Myocyte (in vitro differentiated cells): ENCODE results near the gene ZBTB38. TPM values are rescaled to one million over a fixed set of nuclear protein-coding genes. Genes with fewer than 3 reads are reported as not detected.

Source experiments
- DNase-seq: peaks from one replicate; pipeline ENCODE4 v3.0.0-alpha.2; 2012; ENCODE audit warnings: low read depth
- total RNA-seq: library from RNA; depleted of rRNA; stranded (reverse); fragments of >200 nt; gene quantifications from 2 replicates; pipeline ENCODE4 v1.2.3, GENCODE V29; 2014

ZBTB38 gene
- total RNA-seq, 1 donor from 2014 or later: 108 TPM

DNA sequence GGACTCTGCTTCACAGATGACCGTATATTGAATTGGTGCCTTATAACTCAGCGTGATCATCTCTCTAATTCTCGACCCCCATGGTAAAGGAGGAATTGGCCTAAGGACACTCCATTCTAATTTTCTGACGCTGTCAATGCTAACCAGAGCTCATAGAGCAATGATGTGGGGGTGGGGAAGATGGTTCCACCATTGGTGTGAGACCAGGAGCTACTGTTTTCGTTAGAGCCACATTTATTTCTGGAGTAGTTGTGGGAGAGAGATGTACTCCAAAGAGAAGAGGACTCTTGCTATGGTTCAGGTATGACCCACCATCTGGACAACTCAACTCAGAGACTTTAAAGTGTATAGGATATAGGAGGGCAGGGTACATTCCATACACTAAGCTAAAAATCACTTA lies 16.3 kb downstream of the ZBTB38 start:
- no peak for DNase-seq

DNA sequence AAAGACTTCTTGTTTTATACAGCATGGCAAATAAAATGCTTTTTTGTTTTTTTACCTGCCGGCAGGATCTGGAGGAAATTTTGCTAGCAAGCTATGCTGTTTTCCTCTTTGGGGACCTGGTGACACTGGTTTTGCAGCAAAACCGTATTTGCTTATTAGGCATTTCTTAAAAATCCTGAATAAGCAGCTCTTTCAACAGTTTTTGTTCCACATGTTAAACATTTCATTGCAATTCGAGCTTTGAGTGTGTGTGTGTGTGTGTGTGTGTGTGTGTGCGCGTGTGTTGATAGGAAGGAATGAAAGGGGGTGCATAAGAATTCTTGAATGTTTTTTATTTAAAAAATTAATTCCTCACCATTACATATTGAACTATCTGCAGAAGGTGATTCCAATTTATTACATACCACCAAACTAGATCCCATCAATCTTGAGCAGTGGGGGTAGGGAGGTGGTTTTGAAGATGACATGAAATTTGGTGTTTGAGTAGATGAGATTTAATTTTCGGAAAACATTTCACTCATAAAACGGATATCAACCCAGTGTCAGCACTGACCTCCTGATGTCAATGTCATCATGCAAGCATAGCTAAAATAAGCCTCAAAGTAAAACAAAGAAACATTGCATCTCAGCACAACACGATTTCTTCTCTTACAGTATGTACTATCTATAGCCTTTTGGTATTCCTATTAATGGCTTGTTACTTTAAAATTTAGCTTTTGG lies 17.3 kb downstream of the ZBTB38 start:
- no peak for DNase-seq

DNA sequence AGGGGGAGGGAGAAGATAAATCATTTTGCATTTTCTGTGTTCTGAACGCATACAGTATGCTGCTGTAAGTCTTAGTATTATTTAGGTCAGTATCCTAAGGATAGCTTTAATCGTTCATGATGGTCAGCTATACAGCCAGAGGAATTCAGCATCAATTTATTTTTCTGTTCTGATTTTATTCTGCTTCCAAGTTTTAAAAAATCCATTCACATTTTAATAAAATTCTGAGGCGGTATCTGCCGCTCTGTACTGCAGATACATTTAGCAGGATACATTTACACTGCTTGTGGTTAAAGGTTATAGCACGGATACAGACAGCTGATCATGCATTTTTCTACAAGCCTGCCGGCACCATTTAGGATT lies 17.8 kb downstream of the ZBTB38 start:
- no peak for DNase-seq

DNA sequence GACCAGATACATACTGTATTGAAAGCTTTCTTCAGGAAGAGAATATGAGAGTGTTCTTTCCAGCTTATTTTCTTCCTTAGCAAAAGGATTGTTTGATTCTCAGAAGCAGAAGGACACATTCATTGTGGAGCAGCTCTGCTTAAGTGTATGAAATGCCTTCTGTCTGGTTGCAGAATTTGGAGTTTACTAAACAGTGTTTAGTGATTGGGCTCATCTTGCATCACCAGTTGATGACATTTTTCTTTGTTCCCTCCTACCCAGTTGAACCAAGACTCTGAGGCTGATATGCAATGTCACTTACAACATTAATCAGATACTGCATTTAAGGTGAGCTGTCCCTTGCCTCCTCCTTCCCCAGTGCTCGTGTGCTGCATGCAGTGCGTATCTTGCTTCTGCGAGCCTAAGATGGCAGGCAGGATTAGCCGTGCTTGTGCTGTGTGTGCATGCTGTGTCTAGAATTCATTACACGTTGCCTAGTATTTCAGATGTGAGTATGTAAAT lies 18.4 kb downstream of the ZBTB38 start:
- DNase-seq: no peak

DNA sequence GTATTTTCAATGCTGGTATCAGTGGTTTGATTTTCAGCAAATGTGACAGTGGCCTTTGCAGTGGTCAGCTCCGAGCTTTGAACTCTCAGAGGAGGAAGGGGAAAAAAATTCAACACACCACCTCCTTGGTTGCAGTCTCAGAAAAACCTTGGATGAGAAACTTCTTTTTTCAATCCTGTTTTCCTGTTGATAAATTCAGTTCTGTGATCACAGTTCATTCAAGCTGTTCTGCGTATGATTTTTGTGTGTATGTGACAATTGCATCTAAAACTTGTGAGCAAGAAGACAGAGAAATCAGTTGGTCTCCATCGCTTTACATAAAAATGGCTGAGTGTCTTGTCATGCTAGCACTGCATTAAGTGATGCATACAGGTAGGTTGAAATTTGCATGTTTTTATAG lies 19.2 kb downstream of the ZBTB38 start:
- no peak for DNase-seq

DNA sequence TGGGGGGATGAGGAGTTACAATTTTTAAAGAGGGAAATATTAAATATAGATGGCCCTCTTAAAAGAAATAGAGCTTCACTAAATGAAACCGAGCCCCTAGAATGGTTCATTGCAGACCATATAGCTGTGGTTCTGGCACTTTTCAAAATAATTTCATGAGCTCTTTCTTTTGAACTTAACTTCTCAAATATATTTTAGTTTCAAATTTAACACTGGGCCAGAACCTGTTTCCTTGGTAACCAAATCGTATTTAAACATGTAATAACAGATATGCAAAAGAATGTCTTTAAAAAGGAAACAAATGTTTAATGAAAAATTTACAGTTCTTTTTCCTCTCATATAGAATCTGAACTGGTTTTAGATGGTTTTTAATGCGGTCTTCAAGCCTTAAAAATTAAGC lies 20.1 kb downstream of the ZBTB38 start:
- DNase-seq: no peak

DNA sequence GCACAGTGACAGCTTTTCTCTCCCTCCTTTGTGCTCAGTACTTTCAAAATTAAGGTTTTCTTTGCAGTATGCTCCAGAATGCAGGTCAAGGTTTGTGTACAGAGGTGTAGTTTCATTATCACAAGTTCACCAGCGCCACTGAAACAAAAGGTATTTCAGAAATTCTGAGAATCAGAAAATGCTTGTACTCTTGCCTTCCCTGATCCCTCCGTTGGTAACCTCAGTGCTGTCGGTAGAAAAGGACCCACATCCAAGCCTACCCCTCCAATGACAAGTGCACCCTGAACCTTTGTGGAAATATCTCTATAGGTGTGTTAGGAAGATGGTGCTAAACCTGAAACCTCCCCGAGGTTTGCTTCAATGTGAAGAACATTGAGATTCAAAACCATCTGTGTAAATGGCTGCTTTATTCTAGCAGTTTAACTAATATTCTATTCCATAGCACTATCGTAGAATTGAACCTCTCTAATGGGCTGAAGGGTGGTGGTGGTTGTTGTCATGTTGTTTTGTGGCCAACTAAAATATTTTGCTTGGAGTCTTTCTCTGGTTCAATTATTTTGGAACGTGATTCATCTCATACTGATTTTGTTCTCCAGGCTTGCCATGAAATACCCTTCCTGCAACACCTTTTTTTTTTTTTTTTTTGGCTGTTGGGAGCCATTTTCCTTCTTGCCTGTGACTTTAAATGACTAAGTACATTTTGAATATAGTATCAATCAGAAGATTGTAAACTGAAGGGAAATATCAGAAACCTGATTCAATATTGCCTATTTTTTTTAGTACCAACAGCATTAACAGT lies 20.7 kb downstream of the ZBTB38 start:
- DNase-seq: no peak

DNA sequence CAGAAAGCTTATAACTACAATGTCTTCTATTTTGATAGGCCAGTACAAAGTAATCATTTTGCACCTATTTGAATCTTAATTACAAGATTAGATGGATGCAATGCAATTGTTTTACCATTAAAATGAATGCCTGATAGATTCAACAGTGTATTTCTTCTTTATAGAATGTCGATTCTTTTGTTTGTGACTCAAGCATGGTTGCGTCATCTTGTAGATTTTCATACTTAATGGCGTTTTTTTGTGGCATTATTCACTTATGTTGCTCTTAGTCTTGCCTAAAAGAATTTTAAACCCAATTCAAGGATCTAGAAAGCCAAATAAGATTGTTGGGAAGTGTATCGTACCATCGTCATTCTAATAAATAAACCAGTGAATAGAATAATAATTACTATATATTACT lies 21.4 kb downstream of the ZBTB38 start:
- no peak for DNase-seq

DNA sequence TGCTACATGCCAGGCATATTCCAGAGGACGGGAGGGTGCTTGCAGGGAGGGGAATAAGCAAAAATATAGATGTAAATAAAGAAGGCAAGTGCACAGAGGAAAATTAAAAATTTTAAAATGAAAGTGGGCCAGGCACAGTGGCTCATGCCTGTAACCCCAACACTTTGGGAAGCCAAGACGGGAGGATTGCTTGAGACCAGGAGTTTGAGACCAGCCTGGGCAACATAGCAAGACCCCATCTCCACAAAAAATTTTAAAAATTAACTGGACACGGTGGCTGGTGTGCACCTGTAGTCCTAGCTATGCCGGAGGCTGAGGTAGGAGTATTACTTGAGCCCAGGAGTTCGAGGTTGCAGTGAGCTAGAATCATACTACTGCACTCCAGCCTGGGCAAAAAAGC lies 22.4 kb downstream of the ZBTB38 start:
- DNase-seq: no peak

DNA sequence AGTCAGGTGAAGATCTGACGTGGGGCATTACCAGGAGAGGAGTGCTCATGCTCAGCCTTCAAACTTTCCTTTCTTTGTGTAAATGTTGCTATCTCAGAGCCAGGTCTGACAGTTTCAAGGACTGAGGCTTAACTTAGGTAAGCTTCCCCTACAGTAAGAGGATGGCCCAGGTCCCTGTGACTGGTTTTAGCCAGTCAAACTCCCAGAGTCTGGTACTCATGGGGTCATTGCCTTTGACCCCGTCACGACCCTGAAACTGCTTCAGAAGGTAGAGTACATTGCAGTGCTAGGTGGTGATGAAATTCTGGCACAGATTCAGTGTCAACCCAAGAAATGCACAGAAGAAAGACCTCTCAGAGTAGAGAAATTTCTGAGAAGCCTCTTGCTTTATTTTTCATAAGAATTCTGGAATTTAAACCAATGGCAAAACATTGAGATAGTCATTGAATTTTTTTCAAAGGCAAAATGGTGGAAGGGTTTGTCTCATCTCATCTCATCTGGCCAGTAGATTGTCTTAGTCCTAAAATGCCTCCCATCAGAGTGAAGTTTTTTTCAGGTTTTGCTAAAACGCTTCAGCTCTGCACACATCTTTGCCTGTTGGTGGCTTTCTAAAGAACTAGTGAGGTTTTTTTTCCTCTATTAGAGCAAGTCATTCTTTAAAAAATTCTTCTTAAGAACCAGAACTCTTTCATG lies 23.1 kb downstream of the ZBTB38 start:
- DNase-seq: no peak

DNA sequence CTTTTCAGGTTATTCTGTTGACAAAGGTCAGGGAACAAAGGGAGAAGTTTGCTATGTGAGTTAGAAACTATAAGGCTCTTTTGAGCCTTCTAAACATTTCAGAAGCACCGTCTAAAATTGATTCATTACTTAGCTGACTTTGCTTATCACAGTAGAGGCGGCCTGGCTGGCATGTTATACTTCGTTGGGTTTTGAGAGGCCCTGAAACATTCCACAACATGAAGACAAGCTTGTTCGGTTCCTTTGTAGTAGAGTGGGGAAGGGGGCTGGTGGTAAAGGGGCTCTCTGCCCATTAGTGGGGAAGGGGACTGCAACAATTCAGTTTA lies 23.6 kb downstream of the ZBTB38 start:
- DNase-seq: no peak

DNA sequence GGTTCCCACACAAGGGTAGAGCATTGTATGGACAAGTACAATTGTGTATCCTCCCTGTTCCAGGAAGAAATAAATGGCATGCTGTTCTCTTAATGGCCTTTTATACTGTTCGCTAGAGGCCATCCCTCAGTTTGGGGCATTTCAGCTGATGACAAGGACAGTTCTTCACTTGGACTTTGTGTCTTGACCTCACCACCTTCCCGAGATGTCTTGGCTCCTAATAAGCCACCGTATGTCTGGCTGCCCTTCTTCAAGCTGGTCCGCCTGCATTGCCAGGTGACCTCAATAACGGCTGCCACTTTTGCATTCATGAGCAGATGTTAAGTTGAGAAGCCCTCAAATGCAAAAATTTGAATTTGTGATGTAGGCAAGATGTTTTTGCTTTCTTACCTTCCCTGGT lies 24.1 kb downstream of the ZBTB38 start:
- DNase-seq: no peak

DNA sequence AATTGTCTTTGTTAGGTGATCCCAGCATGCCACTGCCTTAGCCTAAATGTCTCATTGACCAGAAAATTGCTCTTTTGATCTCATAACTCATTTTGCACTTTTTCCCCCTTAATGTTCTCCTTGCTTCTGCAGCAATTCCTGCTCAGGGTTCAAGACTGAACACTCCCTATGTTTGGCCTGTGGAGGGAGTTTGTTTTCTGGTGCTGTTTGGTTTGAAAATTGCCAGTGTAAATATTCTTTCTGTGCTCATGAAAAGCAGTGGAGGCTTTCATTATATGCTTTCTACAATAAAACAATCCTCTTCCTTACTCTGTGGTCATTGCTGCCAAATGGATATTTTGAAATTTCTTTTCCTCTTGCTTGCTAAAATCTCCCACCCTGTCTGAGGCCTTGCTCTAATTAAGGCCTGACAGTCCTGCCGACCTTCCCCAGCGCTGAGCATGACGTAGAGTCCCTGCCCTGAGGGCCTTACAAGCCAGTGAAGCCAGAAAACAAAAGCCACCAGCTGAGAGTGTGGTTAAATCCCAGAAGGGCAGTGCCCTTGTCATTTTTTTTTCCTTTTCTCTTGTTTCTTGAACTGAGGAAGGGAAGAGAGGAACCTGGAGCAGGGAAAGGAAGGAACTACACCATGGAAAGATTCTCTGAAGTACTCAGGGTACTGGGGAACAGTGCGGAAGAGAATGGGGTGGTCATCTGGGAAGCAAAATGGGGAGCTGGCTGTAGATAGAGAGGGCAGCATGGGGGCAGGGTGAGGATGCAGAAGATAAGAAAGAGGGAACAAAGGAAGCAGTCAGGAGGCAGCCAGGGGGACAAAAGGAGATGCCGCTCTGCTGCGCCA lies 24.8 kb downstream of the ZBTB38 start:
- DNase-seq: no peak

DNA sequence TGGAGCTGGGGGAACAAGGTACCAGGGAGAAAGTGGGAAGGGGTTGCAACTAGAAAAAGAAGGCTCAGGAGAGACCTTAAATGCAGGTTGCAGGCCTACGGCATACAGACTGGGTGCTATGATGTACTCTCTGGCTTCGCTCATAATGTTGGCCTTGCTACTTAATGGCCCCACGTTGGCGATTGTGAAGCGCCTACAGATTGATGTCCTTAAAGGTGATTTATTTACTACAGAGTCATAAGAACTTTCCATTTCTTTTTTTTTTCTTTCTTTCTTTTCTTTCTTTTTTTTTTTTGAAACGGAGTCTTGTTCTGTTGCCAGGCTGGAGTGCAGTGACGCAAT lies 25.4 kb downstream of the ZBTB38 start:
- no peak for DNase-seq

DNA sequence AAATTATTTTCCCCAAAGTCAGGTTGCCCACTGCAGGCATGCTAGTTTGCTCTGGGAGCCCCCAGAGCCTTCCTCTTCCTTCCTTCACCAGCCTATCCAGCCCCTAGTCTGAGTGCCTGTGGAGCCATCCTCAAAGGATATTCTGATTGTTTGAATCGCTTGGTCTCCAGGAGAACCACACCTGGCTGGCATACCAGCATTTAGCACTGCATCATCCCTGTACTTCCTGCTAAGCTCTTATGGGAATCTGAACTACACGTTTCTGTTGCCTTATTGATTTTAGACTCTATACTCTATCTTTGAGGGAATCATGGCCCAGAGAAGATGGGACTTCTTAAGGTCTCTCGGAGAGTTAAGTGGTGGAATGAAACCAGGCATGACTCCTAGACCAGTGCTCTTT lies 26.3 kb downstream of the ZBTB38 start:
- no peak for DNase-seq

DNA sequence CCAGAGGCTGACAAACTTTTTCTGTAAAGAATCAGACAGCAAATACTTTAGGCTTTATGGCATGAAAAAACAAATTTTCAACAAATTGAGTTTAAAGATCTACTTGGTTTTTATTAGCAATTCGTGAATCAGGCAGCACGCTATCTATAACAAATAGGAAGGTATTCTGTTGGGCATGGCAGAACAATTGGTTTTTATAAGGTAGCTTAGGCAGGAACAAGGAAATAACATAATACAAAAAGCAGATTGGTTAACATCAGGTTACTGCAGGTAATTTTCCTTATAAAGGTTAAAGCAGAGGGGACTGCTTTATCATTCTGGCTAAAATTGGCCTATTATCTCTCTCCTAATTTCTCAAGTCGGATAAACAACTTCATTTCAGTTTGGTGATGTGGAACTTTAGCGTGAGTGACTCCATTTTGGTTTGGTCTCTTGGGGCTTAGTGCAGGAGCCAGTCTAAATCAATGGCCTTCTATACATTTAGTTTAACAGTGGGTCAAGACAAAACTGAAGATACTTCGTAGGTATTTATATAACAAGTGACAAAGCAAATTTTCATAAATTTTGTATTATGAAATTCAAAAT lies 26.8 kb downstream of the ZBTB38 start:
- no peak for DNase-seq

DNA sequence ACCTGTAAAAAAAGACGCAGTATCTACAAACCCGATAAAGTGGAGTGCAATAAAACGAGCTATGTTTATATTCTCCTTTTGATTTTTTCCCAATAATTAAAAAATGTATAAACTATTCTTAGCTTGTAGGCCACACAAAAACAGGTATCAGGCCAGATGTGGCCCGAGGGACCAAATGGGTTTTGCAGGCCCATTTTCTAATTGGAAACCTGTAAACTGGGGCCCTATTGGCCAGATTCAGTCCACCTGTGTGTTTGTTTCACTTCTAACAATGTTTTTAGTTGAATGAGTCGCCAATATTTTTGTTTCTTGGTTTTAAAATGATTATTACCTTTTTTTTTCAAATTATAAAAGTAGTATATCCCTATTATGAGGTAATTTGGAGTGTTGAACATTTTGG lies 29.7 kb downstream of the ZBTB38 start:
- DNase-seq: no peak

DNA sequence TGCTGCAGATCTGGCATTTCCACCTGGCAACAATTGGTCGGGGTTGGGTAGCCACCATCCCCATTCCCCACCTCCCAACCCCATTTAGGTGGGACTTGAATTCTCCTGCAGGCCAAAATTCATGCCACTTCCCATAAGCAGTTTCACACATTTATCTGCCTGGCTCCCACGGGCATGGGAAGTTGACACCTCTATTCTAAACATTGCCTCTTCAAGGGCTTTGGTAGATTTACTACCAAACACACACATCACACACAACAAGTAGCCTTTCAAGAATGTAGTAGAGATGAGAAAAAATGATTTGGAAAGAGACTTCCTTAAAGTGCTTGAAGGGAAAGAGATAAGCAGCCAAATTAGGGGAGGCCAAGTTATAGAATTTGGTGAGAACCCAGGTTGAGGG lies 30.9 kb downstream of the ZBTB38 start:
- no peak for DNase-seq

DNA sequence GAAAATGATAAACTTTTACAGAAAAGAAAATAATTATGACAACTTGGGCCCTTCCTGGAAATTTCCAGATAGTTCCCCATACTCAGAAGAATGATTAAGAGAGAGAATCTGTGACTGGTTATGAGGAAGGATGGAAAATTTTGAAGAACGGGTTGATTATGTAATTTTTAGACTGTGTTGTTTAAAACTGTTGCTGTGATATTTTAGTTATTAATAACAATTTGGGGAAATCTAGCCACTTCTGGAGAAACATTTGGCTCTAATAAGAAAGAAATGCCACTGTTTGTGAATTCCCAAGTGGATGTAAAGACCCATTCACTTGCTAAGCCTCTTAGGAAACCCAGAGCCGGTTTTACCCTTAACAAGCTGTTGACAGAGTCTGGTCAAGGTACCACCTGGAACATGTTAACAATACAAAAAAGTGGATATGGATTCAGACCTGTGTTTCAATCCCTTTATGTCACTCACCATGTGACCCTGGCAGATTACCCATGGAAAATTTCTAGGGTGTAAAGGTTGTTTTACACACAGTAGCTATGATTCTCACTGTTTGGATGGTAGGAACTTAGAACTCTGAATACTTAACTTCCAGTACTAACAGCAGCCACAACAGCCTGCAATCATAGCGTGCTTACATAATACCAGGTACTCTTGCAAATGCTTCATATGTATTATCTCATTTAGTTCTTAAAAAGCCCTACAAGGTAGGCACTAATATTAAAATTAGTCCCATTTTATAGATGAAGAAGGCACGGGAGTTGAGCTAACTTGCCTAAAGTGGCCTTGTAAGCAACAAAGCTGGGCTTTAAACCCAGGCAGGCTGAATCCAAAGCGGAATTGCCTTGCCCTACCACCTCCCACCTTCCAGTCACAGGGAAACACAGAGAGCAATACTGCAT lies 32.0 kb downstream of the ZBTB38 start:
- DNase-seq: no peak

DNA sequence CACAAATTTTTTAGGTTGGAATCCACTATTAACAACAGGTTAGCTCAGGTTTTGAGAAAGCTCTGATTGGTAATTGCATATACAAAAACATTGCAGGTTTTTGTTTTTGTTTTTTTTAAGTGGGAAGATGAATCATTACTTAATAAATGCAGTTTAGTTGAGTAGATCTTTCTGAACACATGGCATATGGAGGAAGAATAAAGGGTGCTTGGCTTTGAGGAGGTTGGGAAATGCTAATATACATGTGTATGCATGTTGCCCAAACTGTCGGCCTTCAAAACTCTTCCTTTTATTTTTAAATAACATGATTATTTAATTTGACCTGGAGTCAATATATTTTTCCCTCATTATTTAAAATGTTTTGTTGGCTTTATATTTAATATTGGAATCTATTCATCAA lies 32.8 kb downstream of the ZBTB38 start:
- no peak for DNase-seq
